SK-N-SH treated with all-trans-retinoic acid at 6 μM for 48 hours (cell line): Measurements from ENCODE around the gene LYPLA2.

Source experiments
- ARNTL ChIP-seq: fragments of 450-650 bp; formaldehyde crosslinking; IDR thresholded peaks from 2 replicates; pipeline ENCODE4 v1.5.0; 2020; ENCODE audit warnings: low read depth, mild to moderate bottlenecking, moderate library complexity, borderline replicate concordance
- CSDC2 ChIP-seq: fragments of 250-450 bp; sonication (Bioruptor Pico); IDR thresholded peaks from 2 replicates; pipeline ENCODE4 v1.5.0; 2020; ENCODE audit warnings: mild to moderate bottlenecking, moderate library complexity
- ESRRG ChIP-seq: fragments of 250-450 bp; sonication (Bioruptor Pico); IDR thresholded peaks from 2 replicates; pipeline ENCODE4 v1.6.1; 2021; ENCODE audit warnings: mild to moderate bottlenecking
- ISL1 ChIP-seq: fragments of 250-450 bp; sonication (Bioruptor Pico); IDR thresholded peaks from 2 replicates; pipeline ENCODE4 v2.1.2; 2022; ENCODE audit warnings: mild to moderate bottlenecking, moderate library complexity
- ZFP30 ChIP-seq: fragments of 450-650 bp; formaldehyde crosslinking; IDR thresholded peaks from 2 replicates; pipeline ENCODE4 v1.5.0; 2022; ENCODE audit warnings: mild to moderate bottlenecking, moderate library complexity
- TF ChIP-seq, protein P1 (sequence below): fragments of 250-450 bp; sonication (Bioruptor Pico); IDR thresholded peaks from 2 replicates; pipeline ENCODE4 v1.8.0; 2020; ENCODE audit warnings: mild to moderate bottlenecking, moderate library complexity, borderline replicate concordance

DNA sequence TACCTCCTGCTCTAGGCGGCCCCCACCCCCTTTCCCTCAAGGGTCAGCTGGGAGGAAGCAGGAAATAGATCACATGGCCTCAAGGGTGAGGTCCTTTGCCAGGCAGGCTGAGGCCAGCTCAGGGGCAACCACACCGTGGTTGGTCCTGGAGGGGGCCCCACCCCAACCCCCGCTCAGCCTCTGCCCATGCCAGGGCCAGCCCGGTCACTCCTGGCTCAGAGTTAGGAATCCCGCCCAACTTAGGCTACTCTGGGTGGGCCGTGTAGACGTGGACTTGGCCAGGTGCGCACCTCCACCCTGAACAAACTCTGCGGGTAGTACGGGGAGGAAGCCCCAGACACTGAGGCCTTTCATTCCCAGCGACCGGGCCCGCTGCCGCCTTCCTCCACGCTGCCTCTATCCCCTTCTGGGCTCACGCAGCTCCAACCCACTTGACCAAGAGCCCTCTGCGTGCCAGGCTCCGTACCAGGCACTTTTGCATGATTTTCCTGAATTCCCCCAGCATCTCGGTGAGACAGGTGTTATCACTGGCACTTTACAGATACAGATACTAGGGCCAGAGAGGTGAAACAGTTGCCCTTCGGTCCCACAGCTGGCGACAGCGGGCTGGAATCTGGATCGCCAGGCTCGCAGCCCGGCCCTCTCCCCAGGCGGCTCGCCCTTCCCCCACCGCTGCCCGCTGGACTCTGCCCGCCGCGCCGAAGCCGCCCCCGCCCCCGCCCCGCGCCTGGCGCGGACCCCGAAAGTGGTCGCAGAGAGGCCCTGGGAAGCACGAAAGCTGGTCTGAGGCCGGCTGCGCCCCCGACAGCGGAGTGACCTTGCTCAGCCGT lies 8.8 kb downstream of the LYPLA2 start:
- TF ChIP-seq, protein P1, sequence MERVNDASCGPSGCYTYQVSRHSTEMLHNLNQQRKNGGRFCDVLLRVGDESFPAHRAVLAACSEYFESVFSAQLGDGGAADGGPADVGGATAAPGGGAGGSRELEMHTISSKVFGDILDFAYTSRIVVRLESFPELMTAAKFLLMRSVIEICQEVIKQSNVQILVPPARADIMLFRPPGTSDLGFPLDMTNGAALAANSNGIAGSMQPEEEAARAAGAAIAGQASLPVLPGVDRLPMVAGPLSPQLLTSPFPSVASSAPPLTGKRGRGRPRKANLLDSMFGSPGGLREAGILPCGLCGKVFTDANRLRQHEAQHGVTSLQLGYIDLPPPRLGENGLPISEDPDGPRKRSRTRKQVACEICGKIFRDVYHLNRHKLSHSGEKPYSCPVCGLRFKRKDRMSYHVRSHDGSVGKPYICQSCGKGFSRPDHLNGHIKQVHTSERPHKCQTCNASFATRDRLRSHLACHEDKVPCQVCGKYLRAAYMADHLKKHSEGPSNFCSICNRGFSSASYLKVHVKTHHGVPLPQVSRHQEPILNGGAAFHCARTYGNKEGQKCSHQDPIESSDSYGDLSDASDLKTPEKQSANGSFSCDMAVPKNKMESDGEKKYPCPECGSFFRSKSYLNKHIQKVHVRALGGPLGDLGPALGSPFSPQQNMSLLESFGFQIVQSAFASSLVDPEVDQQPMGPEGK (CRISPR knock-in tag), result no peak
- TF ChIP-seq CSDC2 (CRISPR knock-in tag) (no peak), ISL1 (CRISPR knock-in tag) (no peak), ESRRG (CRISPR knock-in tag) (no peak), ARNTL (CRISPR knock-in tag) (no peak), ZFP30 (no peak)
